Peyer's patch (tissue), 4 donors: ENCODE results near the gene TMEFF1.

ENCODE experiments used
- POLR2A ChIP-seq, 2 donors: fragments of 450-650 bp; IDR thresholded peaks; one replicate each; pipeline ENCODE4 v1.5.1; 2017; ENCODE audit warnings: antibody characterized with exemption in 2 of 2, mild to moderate bottlenecking in 2 of 2, moderate library complexity in 2 of 2
- TF ChIP-seq, protein P1 (sequence below), 6 experiments: fragments of 450-650 bp in 4 of 6; fragments of 200-600 bp in 2 of 6; sonication (generic) in 1 of 6; IDR thresholded peaks; one replicate each; pipeline ENCODE4 v1.5.1; 2017 to 2019; ENCODE audit warnings: antibody characterized with exemption in 6 of 6, mild to moderate bottlenecking in 3 of 6, moderate library complexity in 1 of 6

DNA sequence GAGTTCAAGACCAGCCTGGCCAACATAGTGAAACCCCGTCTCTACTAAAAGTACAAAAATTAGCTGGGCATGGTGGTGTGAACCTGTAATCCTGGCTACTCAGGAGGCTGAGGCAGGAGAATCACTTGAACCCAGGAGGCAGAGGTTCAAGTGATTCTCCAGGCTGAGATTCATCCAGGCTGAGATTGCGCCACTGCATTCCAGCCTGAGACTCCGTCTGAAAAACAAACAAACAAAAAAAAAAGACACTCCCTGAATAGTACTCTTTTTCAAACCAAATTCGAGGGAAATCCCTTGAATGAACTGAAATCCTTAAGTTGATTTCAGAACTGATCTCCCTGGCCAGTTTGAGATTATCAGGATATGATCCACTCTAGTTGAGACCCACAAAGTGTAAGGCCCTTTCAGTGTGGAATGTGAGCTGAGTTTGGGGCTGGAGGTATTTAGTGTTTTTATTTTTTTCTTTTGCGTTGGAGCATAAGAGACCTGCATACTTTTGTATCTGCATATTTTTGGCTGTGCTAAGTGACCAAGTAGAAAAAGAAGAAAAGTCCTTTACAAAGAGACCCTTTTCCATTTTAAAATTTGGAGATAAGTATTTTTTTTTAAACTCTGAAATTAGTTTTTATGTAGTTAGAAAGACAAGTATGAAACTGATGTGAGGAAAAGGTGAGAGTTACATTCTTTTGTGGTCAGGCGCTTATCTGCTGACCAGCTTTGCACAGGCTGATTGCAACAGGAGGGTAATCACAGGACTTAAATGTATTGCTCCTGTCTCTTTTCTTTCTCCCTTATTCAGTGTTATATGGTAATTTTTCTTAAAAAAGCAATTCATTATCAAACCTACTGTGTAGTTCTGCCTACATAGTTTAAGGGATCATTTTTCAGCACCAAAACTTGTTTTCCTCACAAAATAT lies 42.9 kb downstream of the TMEFF1 start:
- TF ChIP-seq, protein P1, sequence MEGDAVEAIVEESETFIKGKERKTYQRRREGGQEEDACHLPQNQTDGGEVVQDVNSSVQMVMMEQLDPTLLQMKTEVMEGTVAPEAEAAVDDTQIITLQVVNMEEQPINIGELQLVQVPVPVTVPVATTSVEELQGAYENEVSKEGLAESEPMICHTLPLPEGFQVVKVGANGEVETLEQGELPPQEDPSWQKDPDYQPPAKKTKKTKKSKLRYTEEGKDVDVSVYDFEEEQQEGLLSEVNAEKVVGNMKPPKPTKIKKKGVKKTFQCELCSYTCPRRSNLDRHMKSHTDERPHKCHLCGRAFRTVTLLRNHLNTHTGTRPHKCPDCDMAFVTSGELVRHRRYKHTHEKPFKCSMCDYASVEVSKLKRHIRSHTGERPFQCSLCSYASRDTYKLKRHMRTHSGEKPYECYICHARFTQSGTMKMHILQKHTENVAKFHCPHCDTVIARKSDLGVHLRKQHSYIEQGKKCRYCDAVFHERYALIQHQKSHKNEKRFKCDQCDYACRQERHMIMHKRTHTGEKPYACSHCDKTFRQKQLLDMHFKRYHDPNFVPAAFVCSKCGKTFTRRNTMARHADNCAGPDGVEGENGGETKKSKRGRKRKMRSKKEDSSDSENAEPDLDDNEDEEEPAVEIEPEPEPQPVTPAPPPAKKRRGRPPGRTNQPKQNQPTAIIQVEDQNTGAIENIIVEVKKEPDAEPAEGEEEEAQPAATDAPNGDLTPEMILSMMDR (IDR thresholded peaks at IDR 0.05): no peak
- no peak for TF ChIP-seq POLR2A (IDR thresholded peaks at IDR 0.05)
